Activated CD4-positive, alpha-beta T cell treated with anti-CD3 and anti-CD28 coated beads, Interleukin-10, Interleukin-2, amounts not matched to agents 100 ng/mL and 50 ng/mL, durations not matched to agents 16 hours and 8 hours (primary cell): Measurements from ENCODE around the gene BAHCC1.

Experiments used
- DNase-seq: peaks from one replicate; pipeline ENCODE4 v3.0.0-alpha.2; 2020

BAHCC1 gene

GRCh38 chr17:81445642-81446503 is 50.6 kb downstream of the BAHCC1 start:
- DNase-seq = no peak

- DNase-seq = no peak
These were observed 52.2 kb downstream of the BAHCC1 start for GRCh38 chr17:81447331-81447933.

- DNase-seq = no peak
These were observed 53.2 kb downstream of the BAHCC1 start for GRCh38 chr17:81448442-81448841.

- DNase-seq = no peak
These were observed 53.7 kb downstream of the BAHCC1 start for GRCh38 chr17:81448950-81449349.

GRCh38 chr17:81449351-81449750 is 54.1 kb downstream of the BAHCC1 start:
- DNase-seq = no peak

- no peak for DNase-seq
These were observed 56.6 kb downstream of the BAHCC1 start for GRCh38 chr17:81451823-81452222.

GRCh38 chr17:81452551-81452950 is 57.3 kb downstream of the BAHCC1 start:
- no peak for DNase-seq

- DNase-seq = no peak
These were observed 57.8 kb downstream of the BAHCC1 start for GRCh38 chr17:81453076-81453475.

- DNase-seq = peak; percentile 35
These were observed 58.5 kb downstream of the BAHCC1 start for GRCh38 chr17:81453712-81454111.

- DNase-seq = no peak
These were observed 59.2 kb downstream of the BAHCC1 start for GRCh38 chr17:81454473-81454872.

- DNase-seq = no peak
These were observed 60.1 kb downstream of the BAHCC1 start for GRCh38 chr17:81455387-81455786.

- DNase-seq = no peak
These were observed 60.8 kb downstream of the BAHCC1 start for GRCh38 chr17:81456091-81456490.

GRCh38 chr17:81456798-81457197 is 61.5 kb downstream of the BAHCC1 start:
- DNase-seq = no peak

GRCh38 chr17:81457401-81457800 is 62.1 kb downstream of the BAHCC1 start:
- no peak for DNase-seq

GRCh38 chr17:81457917-81458555 is 62.8 kb downstream of the BAHCC1 start:
- no peak for DNase-seq

- DNase-seq = no peak
These were observed 63.4 kb downstream of the BAHCC1 start for GRCh38 chr17:81458628-81459027.

GRCh38 chr17:81459224-81459623 is 64.0 kb downstream of the BAHCC1 start:
- DNase-seq = no peak

- DNase-seq = no peak
These were observed 64.6 kb downstream of the BAHCC1 start for GRCh38 chr17:81459864-81460263.

GRCh38 chr17:81460856-81461460 is 65.7 kb downstream of the BAHCC1 start:
- no peak for DNase-seq

GRCh38 chr17:81461607-81462500 is 66.6 kb downstream of the BAHCC1 start:
- no peak for DNase-seq

GRCh38 chr17:81462506-81463125 is 67.4 kb downstream of the BAHCC1 start:
- DNase-seq = no peak

- DNase-seq = no peak
These were observed 68.2 kb downstream of the BAHCC1 start for GRCh38 chr17:81463506-81463905.
